SHP77 treated with DMSO at 0.1 percent for 48 hours (cell line): Measurements from ENCODE around the gene PDSS2.

ENCODE experiments used
- DNase-seq: peaks from one replicate; lab custom pipeline; 2025; lab: John Stamatoyannopoulos, UW

PDSS2 gene

GRCh38 chr6:107361753-107362604 lies 97.4 kb downstream of the PDSS2 start:
- DNase-seq, result no peak

DNA sequence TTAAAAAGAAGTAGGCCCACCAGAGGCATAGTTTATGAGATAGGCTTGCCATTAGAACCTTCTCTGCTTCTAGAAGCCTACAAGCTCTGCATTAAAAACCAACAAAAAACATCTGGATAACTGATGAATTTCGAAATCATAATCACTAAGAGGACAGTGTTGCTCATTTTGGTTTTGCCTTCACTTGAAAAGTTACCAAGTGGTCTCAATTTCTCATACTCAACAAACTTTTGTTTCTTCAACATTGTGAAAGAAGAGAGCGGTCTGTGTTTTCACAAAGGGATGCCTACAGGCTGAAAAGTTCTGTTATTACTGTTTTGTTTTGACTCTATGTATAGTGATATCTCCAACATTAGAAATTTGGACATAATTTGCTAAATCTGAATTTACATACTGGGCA lies 98.9 kb downstream of the PDSS2 start:
- no peak for DNase-seq

GRCh38 chr6:107357842-107358241 lies 101.5 kb downstream of the PDSS2 start:
- no peak for DNase-seq

DNA sequence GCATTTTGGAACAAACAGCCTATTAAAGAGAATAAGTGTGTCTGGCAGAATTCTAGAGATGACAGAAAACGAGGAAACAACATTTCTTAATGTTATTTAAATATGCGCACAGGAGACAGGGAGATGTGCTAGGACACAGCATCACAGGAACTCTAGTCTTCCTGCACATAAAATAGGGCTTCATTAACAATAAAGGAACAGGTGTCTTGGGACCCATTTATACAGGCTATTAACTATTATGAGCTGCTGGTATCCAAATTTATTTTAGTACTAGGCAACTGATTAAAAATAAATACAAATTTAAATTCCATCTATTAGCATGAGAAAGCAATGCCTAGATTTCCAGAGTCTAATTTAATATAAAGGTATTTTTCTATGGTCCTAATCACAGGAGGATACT lies 102.3 kb downstream of the PDSS2 start:
- no peak for DNase-seq

DNA sequence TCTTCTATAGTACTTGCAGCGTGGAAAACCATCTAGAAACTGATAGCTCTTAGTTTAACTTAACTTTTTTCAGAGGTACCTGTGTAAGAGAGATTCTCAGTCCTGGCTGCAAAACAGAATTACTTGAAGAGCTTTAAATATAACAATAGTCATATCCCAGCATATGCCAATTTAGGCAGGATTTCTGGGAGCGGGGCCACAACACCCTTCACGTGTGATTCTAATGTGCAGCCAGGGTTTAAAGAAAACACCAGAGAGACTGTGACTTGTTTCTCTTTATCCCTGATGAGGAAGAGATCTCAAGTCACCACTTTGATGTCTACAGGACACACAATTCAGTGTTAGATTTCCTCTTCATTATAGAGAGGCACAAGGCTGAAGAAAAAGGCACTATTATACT lies 103.7 kb downstream of the PDSS2 start:
- no peak for DNase-seq

DNA sequence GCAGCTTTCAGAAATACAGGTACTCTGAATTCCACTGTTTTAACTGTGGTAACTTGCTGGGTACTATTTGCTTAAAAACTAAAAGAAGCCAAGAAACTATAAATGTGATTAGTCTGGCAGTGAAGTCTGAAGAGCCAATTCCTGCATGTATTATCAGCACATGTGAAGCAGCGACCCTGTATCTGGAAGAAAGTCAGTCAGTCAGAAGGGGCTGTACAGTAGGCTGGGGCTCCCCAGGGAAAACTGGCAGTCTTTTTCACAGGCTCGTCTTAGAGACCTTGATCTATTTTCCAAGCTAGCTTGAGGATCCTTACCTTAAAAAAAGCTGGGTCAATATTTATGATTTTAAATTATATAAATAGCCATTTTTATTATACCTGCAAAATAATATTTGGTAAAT lies 104.9 kb downstream of the PDSS2 start:
- DNase-seq, result no peak

DNA sequence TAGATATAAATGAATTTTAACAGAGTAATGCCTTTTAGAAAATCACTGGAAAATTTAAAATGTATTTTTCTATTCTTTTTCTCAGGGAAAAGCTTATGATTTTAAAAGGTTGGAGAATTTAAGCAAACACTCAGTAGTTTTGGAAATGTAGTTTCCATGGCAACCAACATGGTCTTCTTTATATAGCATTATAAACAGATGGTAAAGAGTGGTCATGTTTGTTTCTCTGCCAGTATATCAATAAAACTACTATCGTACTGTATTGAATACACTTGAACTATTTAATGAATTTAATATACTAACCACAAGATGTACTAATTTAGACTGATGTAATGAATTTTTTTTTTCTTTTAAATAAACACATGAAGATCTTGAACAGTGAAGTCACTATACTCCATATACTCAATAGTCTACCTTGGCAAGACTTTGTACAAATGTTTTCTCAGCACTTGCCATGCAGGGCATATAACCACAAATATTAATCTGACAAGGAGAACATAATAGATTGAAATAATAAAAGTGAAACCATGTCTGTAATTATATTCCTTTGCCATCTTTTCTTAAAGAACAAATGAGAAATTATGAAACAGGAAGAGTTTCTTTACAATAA lies 105.5 kb downstream of the PDSS2 start:
- no peak for DNase-seq

DNA sequence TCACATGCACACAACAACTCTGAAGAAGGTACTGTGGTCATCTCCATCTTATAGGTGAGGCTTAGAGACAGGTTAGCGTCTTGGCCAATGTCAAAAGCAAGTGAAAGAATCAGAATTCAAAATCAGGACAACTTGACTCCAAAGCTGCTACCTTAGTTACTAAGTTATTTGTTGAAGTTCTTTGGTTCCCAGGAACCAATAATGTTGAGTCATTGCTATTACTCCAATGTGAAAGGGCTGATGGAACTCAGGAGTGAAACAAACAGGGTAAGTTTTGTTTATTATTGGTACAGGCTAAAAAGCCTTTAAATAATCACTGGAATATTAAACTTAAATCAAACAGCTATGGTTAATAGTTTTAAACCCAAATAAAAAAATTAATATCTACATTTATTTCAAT lies 111.1 kb downstream of the PDSS2 start:
- DNase-seq, result no peak

DNA sequence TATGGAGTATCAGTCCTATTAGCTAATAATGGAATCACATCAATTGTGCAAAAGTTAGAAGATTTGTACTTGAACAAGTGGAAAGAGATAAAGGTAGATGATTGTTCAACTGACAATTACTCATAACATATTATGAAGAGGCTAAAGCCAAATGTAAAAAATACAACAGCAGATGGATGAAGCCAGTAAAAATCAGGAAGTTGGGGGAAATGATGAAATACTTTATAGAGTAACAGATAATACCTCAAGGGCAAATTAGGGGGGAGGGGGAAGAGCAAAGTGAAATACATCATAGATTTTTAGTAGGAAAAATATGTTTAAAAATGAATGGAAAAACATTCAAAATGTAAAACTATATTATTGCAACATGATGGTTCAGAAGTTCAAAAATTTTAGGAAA lies 114.0 kb downstream of the PDSS2 start:
- DNase-seq, result no peak

- no peak for DNase-seq
Measured at GRCh38 chr6:107344981-107345380, 114.4 kb downstream of the PDSS2 start.

GRCh38 chr6:107344383-107344782 lies 115.0 kb downstream of the PDSS2 start:
- no peak for DNase-seq

DNA sequence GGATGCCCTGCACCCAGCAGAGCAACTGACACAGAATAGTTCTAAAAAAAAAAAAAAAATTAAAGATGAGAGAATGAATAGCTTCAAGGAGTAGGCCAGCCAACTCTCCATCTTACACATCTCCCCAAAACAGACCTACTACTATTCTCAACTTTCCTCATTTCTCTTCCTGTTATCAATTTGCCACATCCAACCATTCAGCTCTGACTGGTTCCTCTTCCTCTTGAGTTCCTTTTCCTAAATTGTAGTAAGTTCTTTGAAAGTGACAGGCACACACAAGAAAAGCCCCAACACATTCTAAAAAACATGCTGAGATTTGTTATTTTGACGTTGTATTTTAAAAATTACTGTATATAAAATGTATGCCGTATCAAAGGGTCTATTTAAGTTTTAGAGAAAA lies 117.2 kb downstream of the PDSS2 start:
- DNase-seq, result no peak

DNA sequence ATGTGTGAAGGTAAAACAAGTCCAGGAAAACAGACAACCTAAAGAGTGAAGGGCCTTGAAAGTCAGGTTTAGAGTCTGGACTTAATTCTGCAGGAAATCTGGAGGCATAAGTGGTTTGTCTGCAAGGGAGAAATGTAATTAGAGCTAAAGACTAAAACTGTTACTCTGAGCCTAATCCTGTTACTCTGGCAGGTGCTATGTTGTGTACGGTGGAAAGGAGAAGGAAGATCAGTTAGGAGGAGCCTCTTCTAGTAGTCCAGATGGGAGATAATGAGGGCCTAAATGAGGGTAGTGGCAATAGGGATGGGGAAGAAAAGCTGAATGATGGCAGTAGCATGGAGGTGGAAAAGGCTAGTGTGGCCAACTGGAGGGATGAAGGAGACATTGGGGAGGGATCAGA lies 118.5 kb downstream of the PDSS2 start:
- DNase-seq, result no peak

DNA sequence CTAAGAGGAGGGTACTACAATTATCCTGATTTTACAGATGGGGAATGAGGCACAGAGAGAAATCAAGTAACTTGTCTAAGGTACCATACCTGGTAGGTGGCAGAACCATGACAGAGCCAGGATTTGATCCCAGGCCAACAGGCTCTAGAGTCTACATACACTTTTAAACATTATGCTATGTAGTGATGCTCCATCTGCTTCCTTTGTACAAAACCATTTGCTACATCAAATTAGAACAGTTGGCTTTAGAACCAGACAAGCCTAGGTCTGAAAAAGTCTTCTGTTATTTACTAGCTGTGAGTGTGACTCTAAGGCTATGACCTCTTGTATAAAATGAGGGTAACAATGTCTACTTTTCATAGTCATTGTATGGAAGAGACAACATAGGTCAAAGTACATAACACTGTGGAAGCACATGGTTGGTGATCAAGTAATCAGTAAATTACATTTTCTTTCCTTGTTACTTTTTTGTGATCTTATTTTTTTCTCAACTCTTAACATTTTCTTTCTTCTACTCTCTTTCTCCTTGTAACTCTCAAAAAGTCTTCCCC lies 122.1 kb downstream of the PDSS2 start:
- DNase-seq, result no peak

GRCh38 chr6:107334026-107334425 lies 125.3 kb downstream of the PDSS2 start:
- DNase-seq, result no peak

GRCh38 chr6:107333491-107333890 lies 125.9 kb downstream of the PDSS2 start:
- no peak for DNase-seq

DNA sequence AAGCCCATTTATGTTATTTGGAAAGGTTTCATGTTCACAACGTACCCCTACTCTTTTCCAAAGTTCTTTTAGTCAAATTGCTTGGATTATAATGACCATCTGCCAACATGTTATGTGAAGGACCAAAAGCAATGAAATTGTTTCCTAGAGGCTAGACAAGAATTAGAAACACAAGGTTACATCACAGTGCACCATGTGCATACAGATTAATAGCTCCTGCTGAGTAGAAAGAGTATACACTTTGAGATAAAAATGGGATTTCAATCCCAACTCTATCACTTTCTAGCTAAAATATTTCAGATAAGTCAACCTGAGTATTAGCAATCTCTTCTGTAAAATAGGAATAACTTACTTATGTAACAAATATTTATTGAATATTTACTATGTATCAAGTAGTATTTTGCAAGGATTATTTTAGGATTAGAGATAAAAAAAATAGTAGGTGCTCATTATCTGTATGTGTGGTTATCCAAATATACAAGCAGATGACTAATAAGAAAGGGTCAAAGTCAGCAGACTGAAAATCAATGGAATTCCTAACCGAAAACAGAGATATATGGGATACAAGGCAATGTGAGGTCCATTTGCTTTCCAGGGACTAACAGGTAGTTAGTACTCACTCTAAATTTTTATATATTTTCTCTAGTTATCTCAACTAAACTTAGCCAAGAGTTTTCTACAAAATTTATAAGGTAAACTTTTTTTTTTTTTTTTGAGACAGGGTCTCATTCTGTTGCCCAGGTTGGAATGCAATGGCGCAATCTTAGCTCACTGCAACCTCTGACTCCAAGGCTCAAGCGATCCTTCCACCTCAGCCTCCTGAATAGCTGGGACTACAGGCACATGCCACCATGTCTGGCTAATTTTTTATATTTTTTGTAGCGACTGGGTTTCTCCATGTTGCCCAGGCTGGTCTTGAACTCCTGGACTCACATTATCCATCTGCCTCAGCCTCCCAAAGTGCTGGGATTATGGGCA lies 127.7 kb downstream of the PDSS2 start:
- DNase-seq, result no peak

GRCh38 chr6:107330168-107330567 lies 129.2 kb downstream of the PDSS2 start:
- DNase-seq, result no peak

DNA sequence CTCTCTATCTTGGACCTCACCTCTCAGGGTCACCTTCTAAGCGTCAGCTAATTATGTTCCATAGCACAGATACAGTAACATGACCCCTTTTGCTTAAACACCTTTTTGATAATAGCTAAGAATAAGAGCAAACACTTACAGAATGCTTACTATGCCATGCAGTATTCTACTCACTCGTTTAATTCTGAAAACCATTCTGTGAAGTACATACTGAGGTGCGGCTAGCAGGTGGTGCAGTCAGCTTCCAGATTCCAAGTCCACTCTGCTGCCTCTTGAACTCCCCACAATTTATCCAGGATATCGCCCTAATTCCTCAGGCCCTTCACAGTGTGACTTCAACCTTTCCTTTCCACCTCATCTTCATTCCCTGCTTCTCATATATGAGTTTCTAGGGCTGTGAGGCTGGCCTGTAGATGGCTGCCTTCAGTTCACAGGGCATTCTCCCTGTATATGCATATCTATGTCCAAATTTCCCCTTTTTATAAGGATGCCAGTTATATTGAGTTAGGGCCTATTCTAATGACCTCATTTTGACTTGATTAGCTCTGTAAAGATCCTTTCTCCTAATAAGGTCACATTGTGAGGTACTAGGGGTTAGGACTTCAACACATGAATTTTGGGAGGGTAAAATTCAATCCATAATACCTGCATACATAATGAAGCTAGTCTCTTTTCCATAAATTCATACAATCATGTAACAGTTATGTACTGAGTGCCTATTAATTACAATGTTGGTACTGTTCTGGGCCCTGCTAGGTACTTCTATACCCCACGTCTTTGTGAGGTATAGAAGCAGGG lies 130.1 kb downstream of the PDSS2 start:
- DNase-seq, result no peak

DNA sequence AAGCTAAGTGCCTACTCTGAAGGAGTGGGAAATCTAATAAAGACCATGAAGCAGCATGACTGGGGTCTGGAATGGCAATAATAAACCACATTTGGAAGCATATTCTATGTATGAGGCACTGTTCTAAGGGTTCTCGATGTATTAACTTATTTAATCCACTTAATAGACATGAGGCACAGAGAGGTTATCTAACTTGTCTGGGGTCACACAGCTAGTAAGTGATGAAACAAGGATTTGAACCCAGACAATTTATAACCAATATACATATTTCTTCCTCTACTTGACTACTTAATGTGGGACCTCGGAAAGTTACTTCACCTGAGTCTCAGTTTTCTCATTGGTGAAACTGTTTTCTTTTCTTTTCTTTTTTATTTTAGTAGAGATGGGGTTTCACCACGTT lies 131.3 kb downstream of the PDSS2 start:
- no peak for DNase-seq

DNA sequence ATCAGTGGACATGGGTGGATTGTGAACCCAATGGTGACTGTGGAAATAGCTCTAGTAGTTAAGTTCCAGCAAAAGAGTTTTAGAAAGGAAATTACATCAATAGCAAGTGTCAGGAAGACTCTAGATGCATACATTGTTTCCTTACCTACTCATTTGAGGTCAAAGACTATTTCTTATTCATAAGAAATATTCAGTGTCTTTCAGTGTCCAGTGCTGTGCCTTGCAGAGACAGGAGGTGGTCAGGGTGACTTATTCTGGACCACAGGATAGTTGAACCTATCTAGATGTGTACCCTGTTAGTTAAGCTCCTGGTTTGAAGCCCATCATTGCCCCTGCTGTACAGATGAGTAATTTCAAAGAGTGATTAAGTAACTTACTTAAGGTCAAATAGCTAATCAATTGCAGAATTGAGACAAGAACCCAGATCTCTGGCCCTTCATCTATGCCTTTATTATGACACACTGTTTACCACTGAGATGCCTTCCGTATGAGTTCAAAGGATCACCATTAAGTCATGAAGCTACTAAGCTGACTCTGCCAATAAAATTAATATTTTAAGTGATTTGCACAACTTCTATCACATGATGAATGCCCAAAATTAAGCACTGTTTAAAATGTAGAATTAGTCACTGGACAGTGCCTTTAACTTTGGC lies 136.1 kb downstream of the PDSS2 start:
- DNase-seq, result no peak
